Endothelial cell of umbilical vein (primary cell): ENCODE data around the gene IWS1. TPM values are rescaled to one million over a fixed set of nuclear protein-coding genes. Genes with fewer than 3 reads are reported as not detected.

Source experiments
- BruUV-seq: library from RNA; stranded (reverse); fragments of 400-500 nt; replicated peaks from 2 replicates; lab custom pipeline; 2021; lab: Mats Ljungman, UMichigan
- CTCF ChIA-PET: fragments of 300-600, 350-600 bp; sonication (Branson Sonifier 250); formaldehyde crosslinking; loops from one replicate; lab custom pipeline; 2021; ENCODE audit warnings: antibody characterized with exemption, inconsistent platforms; lab: Charles Lee
- POLR2A ChIA-PET: fragments of 300-600, 350-600 bp; sonication (Branson Sonifier 250); formaldehyde crosslinking; loops from one replicate; lab custom pipeline; 2021; ENCODE audit warnings: antibody characterized with exemption, inconsistent platforms; lab: Charles Lee
- DNase-seq: peaks from one replicate; pipeline ENCODE4 v3.0.0-alpha.2; 2011; ENCODE audit warnings: low read depth, low spot score
- FAIRE-seq: peaks from 2 replicates; lab custom pipeline; 2011; peaks lifted over from hg19 to GRCh38; lab: Jason Lieb, UNC
- H2AFZ ChIP-seq: 2 replicates; pipeline ENCODE4 v1.6.0; 2012; ENCODE audit warnings: low read depth, low read length, control low read depth, inconsistent platforms
- H3K27ac ChIP-seq: 2 replicates; pipeline ENCODE4 v1.5.1; 2011; ENCODE audit warnings: low read depth, mild to moderate bottlenecking, control low read depth, low read length, moderate library complexity; ENCODE audit not compliant: insufficient read depth
- H3K27me3 ChIP-seq, 2 experiments: 2 replicates each; pipeline versions ENCODE4 v1.6.0 to v1.6.1; 2011; ENCODE audit warnings: low read length in 2 of 2, mixed read lengths in 1 of 2; ENCODE audit not compliant: control insufficient read depth in 2 of 2, insufficient read depth in 2 of 2
- H3K36me3 ChIP-seq, 2 experiments: 2 replicates in 1 of 2; 3 replicates in 1 of 2; pipeline ENCODE4 v1.5.1; 2011; ENCODE audit warnings: low read length in 2 of 2, mild to moderate bottlenecking in 1 of 2, moderate library complexity in 1 of 2; ENCODE audit not compliant: control insufficient read depth in 2 of 2, insufficient read depth in 2 of 2; ENCODE audit errors: extremely low read depth in 1 of 2
- H3K4me1 ChIP-seq: 3 replicates; pipeline ENCODE4 v1.5.1; 2011; ENCODE audit warnings: mild to moderate bottlenecking, low read length; ENCODE audit not compliant: control insufficient read depth, insufficient read depth; ENCODE audit errors: extremely low read depth
- H3K4me2 ChIP-seq: 2 replicates; pipeline ENCODE4 v1.6.1; 2011; ENCODE audit warnings: low read length, control low read depth, mixed read lengths; ENCODE audit not compliant: insufficient read depth
- H3K4me3 ChIP-seq, 3 experiments: fragments of 200-600 bp in 1 of 3; sonication (generic), shearing (Covaris generic) in 1 of 3; replicated peaks in 1 of 3; 2 replicates each; pipeline ENCODE4 v1.5.1; 2011 to 2016; ENCODE audit warnings: control low read depth in 3 of 3, low read length in 3 of 3, mild to moderate bottlenecking in 2 of 3, inconsistent platforms in 1 of 3, low read depth in 1 of 3, moderate library complexity in 1 of 3; ENCODE audit not compliant: insufficient read depth in 1 of 3
- H3K79me2 ChIP-seq: 2 replicates; pipeline ENCODE4 v1.6.0; 2012; ENCODE audit warnings: low read length, inconsistent platforms; ENCODE audit not compliant: control insufficient read depth, insufficient read depth
- H3K9ac ChIP-seq: replicated peaks from 2 replicates; pipeline ENCODE3; 2011; ENCODE audit warnings: low read length, control low read depth; ENCODE audit not compliant: insufficient read depth; ENCODE audit errors: extremely low read depth
- H3K9me1 ChIP-seq: replicated peaks from 3 replicates; pipeline ENCODE4 v1.6.0; 2011; ENCODE audit warnings: mild to moderate bottlenecking, low read length; ENCODE audit not compliant: control insufficient read depth, insufficient read depth; ENCODE audit errors: extremely low read depth
- H3K9me3 ChIP-seq: replicated peaks from 2 replicates; pipeline ENCODE4 v1.5.1; 2012; ENCODE audit warnings: low read length, inconsistent platforms; ENCODE audit not compliant: control insufficient read depth, insufficient read depth
- H4K20me1 ChIP-seq: replicated peaks from 2 replicates; pipeline ENCODE3; 2011; ENCODE audit warnings: mild to moderate bottlenecking, low read length; ENCODE audit not compliant: control insufficient read depth, insufficient read depth; ENCODE audit errors: extremely low read depth
- EZH2 ChIP-seq: IDR thresholded peaks from 2 replicates; pipeline ENCODE4 v1.6.1; 2012; ENCODE audit warnings: borderline replicate concordance, low read depth, mild to moderate bottlenecking, moderate library complexity, low read length, inconsistent platforms; ENCODE audit not compliant: severe bottlenecking
- FOS ChIP-seq: IDR thresholded peaks from 2 replicates; pipeline ENCODE4 v1.6.1; 2011; ENCODE audit warnings: mild to moderate bottlenecking, low read length, moderate library complexity, borderline replicate concordance; ENCODE audit not compliant: insufficient read depth
- GATA2 ChIP-seq: IDR thresholded peaks from 2 replicates; pipeline ENCODE4 v1.7.0; 2011; ENCODE audit warnings: low read depth, mild to moderate bottlenecking, moderate library complexity, mixed read lengths, low read length; ENCODE audit not compliant: insufficient read length, insufficient read depth
- JUN ChIP-seq: IDR thresholded peaks from 2 replicates; pipeline ENCODE4 v1.6.1; 2011; ENCODE audit warnings: borderline replicate concordance, low read depth; ENCODE audit not compliant: insufficient read length, insufficient read depth
- MYC ChIP-seq: IDR thresholded peaks from one replicate; pipeline ENCODE4 v1.6.1; 2011; ENCODE audit warnings: mild to moderate bottlenecking, low read depth, low read length
- POLR2A ChIP-seq: IDR thresholded peaks from 2 replicates; pipeline ENCODE4 v1.6.1; 2012; ENCODE audit warnings: low read depth, mild to moderate bottlenecking, control low read depth, low read length
- POLR2AphosphoS5 ChIP-seq: IDR thresholded peaks from 2 replicates; pipeline ENCODE4 v1.6.1; 2012; ENCODE audit warnings: low read depth, mild to moderate bottlenecking, control low read depth, low read length, moderate library complexity; ENCODE audit not compliant: insufficient read depth
- dilution Hi-C: fragments of 300-500 bp; cut with MboI; formaldehyde crosslinking; loops from one replicate; pipeline ENCODE4 v1.15.0; 2019; ENCODE audit warnings: low sequenced_read_pairs; ENCODE audit not compliant: extremely low pct_ligation_motif_present
- intact Hi-C: fragments of 100-400 bp; cut with micrococcal nuclease; formaldehyde crosslinking; loops from one replicate; pipeline ENCODE4 v1.10.0; 2022
- polyA plus RNA-seq, 4 experiments: library from polyadenylated mRNA; depleted of rRNA in 3 of 4; stranded (reverse) in 3 of 4; unstranded in 1 of 4; fragments of >200 nt; gene quantifications; 2 replicates each; pipeline versions ENCODE4 v1.2.1 to v1.2.3, GENCODE V29; 2011 to 2012; ENCODE audit warnings: missing spikeins in 1 of 4
- total RNA-seq: library from RNA; stranded (reverse); gene quantifications from 2 replicates; pipeline ENCODE4 v1.2.3, GENCODE V29; 2021
- TF ChIP-seq, protein P1 (sequence below): IDR thresholded peaks from 2 replicates; pipeline ENCODE4 v1.6.1; 2011; ENCODE audit not compliant: insufficient read depth, insufficient read length
- TF ChIP-seq, protein P2 (sequence below), 2 donors: IDR thresholded peaks; 1 replicate in 1 of 2; 2 replicates in 1 of 2; pipeline ENCODE4 v1.5.1; 2011; ENCODE audit warnings: low read length in 2 of 2, mild to moderate bottlenecking in 2 of 2, moderate library complexity in 2 of 2, control low read depth in 1 of 2, inconsistent platforms in 1 of 2, low read depth in 1 of 2; ENCODE audit not compliant: insufficient read depth in 1 of 2; ENCODE audit errors: extremely low read depth in 1 of 2

The IWS1 gene
- total and polyA plus RNA-seq, 2 donors (not counting 3 experiments of a cell fraction or from before 2014, with no cell fraction given), result 14.7 to 51.0 TPM

DNA sequence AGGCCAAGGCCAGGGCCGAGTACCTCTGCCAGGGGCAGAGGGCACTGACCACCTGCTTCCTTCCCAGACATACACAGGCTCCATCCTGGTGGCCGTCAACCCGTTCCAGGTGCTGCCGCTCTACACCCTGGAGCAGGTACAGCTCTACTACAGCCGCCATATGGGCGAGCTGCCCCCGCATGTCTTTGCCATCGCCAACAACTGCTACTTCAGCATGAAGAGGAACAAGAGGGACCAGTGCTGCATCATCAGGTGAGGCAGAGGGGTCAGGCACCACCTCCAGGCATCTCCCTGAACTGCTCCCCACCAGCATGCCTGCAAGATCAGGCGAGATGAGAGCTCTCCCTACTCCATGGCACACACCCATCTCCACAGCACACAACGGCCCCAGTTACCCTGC, 40.3 kb upstream of the IWS1 start:
- Histone ChIP-seq H3K27me3 (no peaks in the 10 kb centered on the region), H2AFZ (no peak overlapping the region), H3K27ac (no peak overlapping the region), H4K20me1 (no peaks in the 10 kb centered on the region), H3K9me1 (no peaks in the 10 kb centered on the region), H3K4me3 (no peak overlapping the region), H3K36me3 (no peaks in the 10 kb centered on the region), H3K79me2 (no peaks in the 10 kb centered on the region), H3K4me1 (peaks cover 5% of the 10 kb centered on the region), H3K4me2 (no peak overlapping the region), H3K9me3 (no peaks in the 10 kb centered on the region), H3K9ac (no peak overlapping the region)
- dilution Hi-C loops (no loop called here), intact Hi-C loops (no loop called here)
- no TSS peak for BruUV-seq
- ChIA-PET CTCF (interaction anchor here (6.6 kb wide), 1 partner anchor 25 kb away, joined by 32 read pairs; no protein-coding TSS in a partner anchor), POLR2A (no interaction called here)
- TF ChIP-seq POLR2A (no peak), GATA2 (no peak), POLR2AphosphoS5 (no peak), JUN (no peak), FOS (no peak), EZH2 (no peak), MYC (no peak)
- TF ChIP-seq, protein P1, sequence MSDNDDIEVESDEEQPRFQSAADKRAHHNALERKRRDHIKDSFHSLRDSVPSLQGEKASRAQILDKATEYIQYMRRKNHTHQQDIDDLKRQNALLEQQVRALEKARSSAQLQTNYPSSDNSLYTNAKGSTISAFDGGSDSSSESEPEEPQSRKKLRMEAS, result no peak
- TF ChIP-seq, protein P2, sequence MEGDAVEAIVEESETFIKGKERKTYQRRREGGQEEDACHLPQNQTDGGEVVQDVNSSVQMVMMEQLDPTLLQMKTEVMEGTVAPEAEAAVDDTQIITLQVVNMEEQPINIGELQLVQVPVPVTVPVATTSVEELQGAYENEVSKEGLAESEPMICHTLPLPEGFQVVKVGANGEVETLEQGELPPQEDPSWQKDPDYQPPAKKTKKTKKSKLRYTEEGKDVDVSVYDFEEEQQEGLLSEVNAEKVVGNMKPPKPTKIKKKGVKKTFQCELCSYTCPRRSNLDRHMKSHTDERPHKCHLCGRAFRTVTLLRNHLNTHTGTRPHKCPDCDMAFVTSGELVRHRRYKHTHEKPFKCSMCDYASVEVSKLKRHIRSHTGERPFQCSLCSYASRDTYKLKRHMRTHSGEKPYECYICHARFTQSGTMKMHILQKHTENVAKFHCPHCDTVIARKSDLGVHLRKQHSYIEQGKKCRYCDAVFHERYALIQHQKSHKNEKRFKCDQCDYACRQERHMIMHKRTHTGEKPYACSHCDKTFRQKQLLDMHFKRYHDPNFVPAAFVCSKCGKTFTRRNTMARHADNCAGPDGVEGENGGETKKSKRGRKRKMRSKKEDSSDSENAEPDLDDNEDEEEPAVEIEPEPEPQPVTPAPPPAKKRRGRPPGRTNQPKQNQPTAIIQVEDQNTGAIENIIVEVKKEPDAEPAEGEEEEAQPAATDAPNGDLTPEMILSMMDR (IDR thresholded peaks at IDR 0.05; ENCODE audit: extremely low read depth in 1 of 2, insufficient read depth in 1 of 2, low read depth in 1 of 2, low read length in 2 of 2), result no peak
- no peak for FAIRE-seq
- no peak for DNase-seq
